ENCODE results near the gene DGKB.

The DGKB gene

DNA sequence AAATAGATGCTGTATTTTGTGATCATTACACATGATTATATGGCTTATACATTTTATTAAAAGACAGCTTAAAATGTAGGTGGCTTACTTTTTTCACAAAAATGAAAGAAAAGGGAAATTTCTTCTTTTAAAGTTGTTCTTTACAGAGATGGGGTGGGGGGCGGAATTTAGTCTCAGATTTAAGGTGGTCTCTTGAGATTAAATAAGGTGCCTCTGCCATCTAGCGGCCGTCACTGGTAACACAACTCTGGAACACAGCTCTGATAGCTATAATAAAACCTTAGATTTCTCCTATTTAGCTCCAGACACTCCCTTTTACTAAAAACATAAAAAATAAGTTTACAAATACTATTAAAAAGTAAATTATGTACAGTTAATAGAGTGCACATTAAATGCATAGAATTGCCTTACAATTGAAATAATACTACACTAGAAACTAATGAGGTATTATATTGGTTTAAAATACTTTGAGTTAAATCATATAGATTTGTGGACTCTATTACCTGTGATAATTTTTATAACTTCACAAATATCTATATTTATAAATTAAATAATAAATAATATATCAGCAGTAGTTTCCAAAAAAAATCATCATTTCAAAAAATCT, 210.9 kb downstream of the DGKB start:
- H3K36me3 ChIP-seq = no peaks in the 10 kb centered on the region
- H3K27me3 ChIP-seq = no peaks in the 10 kb centered on the region
- H3K27ac ChIP-seq = peak overlapping the region; percentile 78
- peaks cover 29 to 38% of the 10 kb centered on the region in 2 experiments for H3K4me1 ChIP-seq (ENCODE audit: control insufficient read depth in 1 of 2, insufficient read depth in 1 of 2, low read depth in 1 of 2, low read length in 1 of 2)
- H3K4me3 ChIP-seq (ENCODE audit: low read depth in 1 of 2, low read length in 1 of 2) = no peak overlapping the region
- H3K9me3 ChIP-seq = no peaks in the 10 kb centered on the region
- TF ChIP-seq CTCF (IDR thresholded peaks at IDR 0.05) = peak; percentile 84

GRCh38 chr7:14691034-14691433, 211.5 kb downstream of the DGKB start:
- TF ChIP-seq CTCF (IDR thresholded peaks at IDR 0.05) = no peak
- H3K4me1 ChIP-seq (ENCODE audit: control insufficient read depth in 1 of 2, insufficient read depth in 1 of 2, low read depth in 1 of 2, low read length in 1 of 2) = peaks cover 29 to 38% of the 10 kb centered on the region in 2 experiments
- H3K27ac ChIP-seq = peak overlapping the region; percentile 78
- H3K27me3 ChIP-seq = no peaks in the 10 kb centered on the region
- no peaks in the 10 kb centered on the region for H3K9me3 ChIP-seq
- H3K36me3 ChIP-seq = no peaks in the 10 kb centered on the region
- no peak overlapping the region for H3K4me3 ChIP-seq (ENCODE audit: low read depth in 1 of 2, low read length in 1 of 2)

GRCh38 chr7:14690486-14690885, 212.1 kb downstream of the DGKB start:
- H3K4me3 ChIP-seq (ENCODE audit: low read depth in 1 of 2, low read length in 1 of 2) = peak overlapping the region in 1 of 2 experiments; percentile 6

GRCh38 chr7:14690075-14690474, 212.5 kb downstream of the DGKB start:
- no peaks in the 10 kb centered on the region for H3K9me3 ChIP-seq
- no peaks in the 10 kb centered on the region for H3K36me3 ChIP-seq
- no peak overlapping the region for H3K4me3 ChIP-seq (ENCODE audit: low read depth in 1 of 2, low read length in 1 of 2)
- no peak for TF ChIP-seq CTCF (IDR thresholded peaks at IDR 0.05)
- H3K4me1 ChIP-seq (ENCODE audit: control insufficient read depth in 1 of 2, insufficient read depth in 1 of 2, low read depth in 1 of 2, low read length in 1 of 2) = peaks cover 29 to 38% of the 10 kb centered on the region in 2 experiments
- H3K27ac ChIP-seq = peak overlapping the region; percentile 78
- no peaks in the 10 kb centered on the region for H3K27me3 ChIP-seq

More at GRCh38 chr7:14690486-14690885, 212.1 kb downstream of the DGKB start:
- Histone ChIP-seq H3K27ac (peak overlapping the region; percentile 78), H3K27me3 (no peaks in the 10 kb centered on the region), H3K9me3 (no peaks in the 10 kb centered on the region), H3K36me3 (no peaks in the 10 kb centered on the region), H3K4me1 (ENCODE audit: control insufficient read depth in 1 of 2, insufficient read depth in 1 of 2, low read depth in 1 of 2, low read length in 1 of 2) (peaks cover 29 to 38% of the 10 kb centered on the region in 2 experiments)
- TF ChIP-seq CTCF (IDR thresholded peaks at IDR 0.05) = no peak

DNA sequence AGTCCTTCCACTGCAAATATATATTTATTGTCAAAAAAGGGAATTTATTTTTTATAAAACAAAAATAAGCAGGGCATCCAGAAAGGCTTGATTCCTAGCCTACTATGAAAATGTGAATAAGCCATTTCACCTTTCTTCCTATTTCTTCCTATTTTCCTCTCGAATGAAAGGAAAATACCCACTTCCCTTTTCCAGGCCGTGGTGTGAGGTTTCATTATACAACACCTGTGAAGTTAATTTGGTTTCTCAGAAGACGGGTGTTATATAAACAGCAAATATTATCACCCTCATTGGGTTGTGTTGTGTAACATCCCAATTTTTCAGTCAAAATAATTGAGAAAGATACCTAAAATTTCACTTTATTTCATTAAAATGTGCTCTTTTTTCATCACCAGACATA, 214.3 kb downstream of the DGKB start:
- H3K27me3 ChIP-seq = no peaks in the 10 kb centered on the region
- H3K36me3 ChIP-seq = no peaks in the 10 kb centered on the region
- no peak for TF ChIP-seq CTCF (IDR thresholded peaks at IDR 0.05)
- peaks cover 29 to 38% of the 10 kb centered on the region in 2 experiments for H3K4me1 ChIP-seq (ENCODE audit: control insufficient read depth in 1 of 2, insufficient read depth in 1 of 2, low read depth in 1 of 2, low read length in 1 of 2)
- H3K9me3 ChIP-seq = no peaks in the 10 kb centered on the region
- H3K4me3 ChIP-seq (ENCODE audit: low read depth in 1 of 2, low read length in 1 of 2) = no peak overlapping the region
- peak overlapping the region; percentile 45 for H3K27ac ChIP-seq
